GM21529 (cell line): ENCODE results near the gene NCAPD3.
"Not testable (repeated sequence)": the region's sequence is repeated elsewhere in the genome, so short reads cannot be mapped to it uniquely, and the experiment has no call there.

Experiments used
- ATAC-seq: cut with Tn5 transposase; IDR thresholded peaks from one replicate; pipeline ENCODE4 v1.9.1; 2021; ENCODE audit not compliant: unreplicated experiment

NCAPD3 gene

GRCh38 chr11:134226806-134227325 lies 3.1 kb upstream of the NCAPD3 start:
- ATAC-seq = no peak

- ATAC-seq = peak; percentile 15
These were observed 1.2 kb upstream of the NCAPD3 start for GRCh38 chr11:134224710-134225664.

- no peak for ATAC-seq
These were observed 646 bp downstream of the NCAPD3 start for GRCh38 chr11:134223121-134223520.

- no peak for ATAC-seq
These were observed 7.0 kb downstream of the NCAPD3 start for GRCh38 chr11:134216816-134217215.

GRCh38 chr11:134215836-134216235 lies 7.9 kb downstream of the NCAPD3 start:
- ATAC-seq = no peak

- no peak for ATAC-seq
These were observed 16.1 kb downstream of the NCAPD3 start for GRCh38 chr11:134207538-134208239.

GRCh38 chr11:134206185-134206584 lies 17.6 kb downstream of the NCAPD3 start:
- ATAC-seq = no peak

- no peak for ATAC-seq
These were observed 18.0 kb downstream of the NCAPD3 start for GRCh38 chr11:134205729-134206128.

- ATAC-seq = no peak
These were observed 21.1 kb downstream of the NCAPD3 start for GRCh38 chr11:134202661-134203060.

- no peak for ATAC-seq
These were observed 23.1 kb downstream of the NCAPD3 start for GRCh38 chr11:134200688-134201087.

GRCh38 chr11:134199531-134199930 lies 24.2 kb downstream of the NCAPD3 start:
- no peak for ATAC-seq

GRCh38 chr11:134196756-134197155 lies 27.0 kb downstream of the NCAPD3 start:
- no peak for ATAC-seq

- not testable (repeated sequence) for ATAC-seq
These were observed 35.7 kb downstream of the NCAPD3 start for GRCh38 chr11:134188092-134188491.

GRCh38 chr11:134181707-134182106 lies 42.1 kb downstream of the NCAPD3 start:
- no peak for ATAC-seq

GRCh38 chr11:134178032-134178674 lies 45.6 kb downstream of the NCAPD3 start:
- no peak for ATAC-seq

- ATAC-seq = no peak
These were observed 47.5 kb downstream of the NCAPD3 start for GRCh38 chr11:134176284-134176683.

GRCh38 chr11:134173296-134173695 lies 50.5 kb downstream of the NCAPD3 start:
- no peak for ATAC-seq

- no peak for ATAC-seq
These were observed 51.8 kb downstream of the NCAPD3 start for GRCh38 chr11:134171951-134172350.

- ATAC-seq = no peak
These were observed 52.9 kb downstream of the NCAPD3 start for GRCh38 chr11:134170919-134171281.

- no peak for ATAC-seq
These were observed 53.4 kb downstream of the NCAPD3 start for GRCh38 chr11:134170177-134170918.
